ENCODE measurements around the gene ZFP90.
"Not testable (repeated sequence)": the region's sequence is repeated elsewhere in the genome, so short reads cannot be mapped to it uniquely, and the experiment has no call there.

Gene ZFP90

GRCh38 chr16:68553186-68553585, 14.1 kb downstream of the ZFP90 start:
- TF ChIP-seq, protein P1, sequence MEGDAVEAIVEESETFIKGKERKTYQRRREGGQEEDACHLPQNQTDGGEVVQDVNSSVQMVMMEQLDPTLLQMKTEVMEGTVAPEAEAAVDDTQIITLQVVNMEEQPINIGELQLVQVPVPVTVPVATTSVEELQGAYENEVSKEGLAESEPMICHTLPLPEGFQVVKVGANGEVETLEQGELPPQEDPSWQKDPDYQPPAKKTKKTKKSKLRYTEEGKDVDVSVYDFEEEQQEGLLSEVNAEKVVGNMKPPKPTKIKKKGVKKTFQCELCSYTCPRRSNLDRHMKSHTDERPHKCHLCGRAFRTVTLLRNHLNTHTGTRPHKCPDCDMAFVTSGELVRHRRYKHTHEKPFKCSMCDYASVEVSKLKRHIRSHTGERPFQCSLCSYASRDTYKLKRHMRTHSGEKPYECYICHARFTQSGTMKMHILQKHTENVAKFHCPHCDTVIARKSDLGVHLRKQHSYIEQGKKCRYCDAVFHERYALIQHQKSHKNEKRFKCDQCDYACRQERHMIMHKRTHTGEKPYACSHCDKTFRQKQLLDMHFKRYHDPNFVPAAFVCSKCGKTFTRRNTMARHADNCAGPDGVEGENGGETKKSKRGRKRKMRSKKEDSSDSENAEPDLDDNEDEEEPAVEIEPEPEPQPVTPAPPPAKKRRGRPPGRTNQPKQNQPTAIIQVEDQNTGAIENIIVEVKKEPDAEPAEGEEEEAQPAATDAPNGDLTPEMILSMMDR (IDR thresholded peaks at IDR 0.05; ENCODE audit: low read depth, low read length) = no peak
- H3K4me3 ChIP-seq (ENCODE audit: low read depth, low read length) = no peak overlapping the region

DNA sequence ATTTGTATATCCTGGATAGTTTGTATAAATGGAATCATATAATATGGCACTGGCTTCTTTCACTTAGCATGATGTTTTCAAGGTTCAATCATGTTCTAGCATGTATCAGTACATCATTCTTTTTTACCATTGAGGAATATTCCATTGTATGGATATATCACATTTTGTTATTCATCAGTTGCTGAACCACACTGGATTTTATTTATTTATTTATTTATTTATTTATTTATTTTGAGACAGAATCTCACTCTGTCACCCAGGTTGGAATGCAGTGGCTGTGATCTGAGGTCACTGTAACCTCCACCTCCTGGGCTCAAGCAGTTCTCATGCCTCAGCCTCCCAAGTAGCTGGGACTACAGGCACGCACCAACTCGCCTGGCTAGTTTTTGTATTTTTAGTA, 21.2 kb downstream of the ZFP90 start:
- not testable (repeated sequence) for H3K4me3 ChIP-seq (ENCODE audit: low read depth, low read length)

GRCh38 chr16:68563631-68564381, 24.7 kb downstream of the ZFP90 start:
- TF ChIP-seq, protein P1 (IDR thresholded peaks at IDR 0.05; ENCODE audit: low read depth, low read length) = no peak

GRCh38 chr16:68564382-68564985, 25.4 kb downstream of the ZFP90 start:
- no peak overlapping the region for H3K4me3 ChIP-seq (ENCODE audit: low read depth, low read length)
- TF ChIP-seq, protein P1 (IDR thresholded peaks at IDR 0.05; ENCODE audit: low read depth, low read length) = no peak

More at GRCh38 chr16:68563631-68564381, 24.7 kb downstream of the ZFP90 start:
- H3K4me3 ChIP-seq (ENCODE audit: low read depth, low read length) = no peak overlapping the region

DNA sequence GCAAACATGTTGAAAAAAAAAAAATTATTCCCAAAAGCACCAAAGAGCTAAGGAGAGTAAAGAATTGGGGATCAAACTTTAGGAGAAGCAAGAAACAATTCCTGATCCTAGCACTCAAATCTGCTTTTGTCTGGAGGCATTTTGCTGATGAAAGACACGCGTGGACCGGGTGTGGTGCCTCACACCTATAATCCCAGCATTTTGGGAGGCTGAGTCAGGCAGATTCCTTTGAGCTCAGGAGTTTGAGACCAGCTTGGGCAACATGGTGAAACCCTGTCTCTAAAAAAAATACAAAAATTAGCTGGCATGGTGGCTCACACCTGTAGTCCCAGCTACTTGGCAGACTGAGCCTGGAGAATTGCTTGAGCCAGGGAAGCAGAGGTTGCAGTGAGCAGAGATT, 35.4 kb downstream of the ZFP90 start:
- TF ChIP-seq, protein P1 (IDR thresholded peaks at IDR 0.05; ENCODE audit: low read depth, low read length) = no peak
- no peak overlapping the region for H3K4me3 ChIP-seq (ENCODE audit: low read depth, low read length)

- TF ChIP-seq, protein P1 (IDR thresholded peaks at IDR 0.05; ENCODE audit: low read depth, low read length) = no peak
- H3K4me3 ChIP-seq (ENCODE audit: low read depth, low read length) = no peak overlapping the region
Measured at GRCh38 chr16:68575082-68575481, 36.0 kb downstream of the ZFP90 start.

DNA sequence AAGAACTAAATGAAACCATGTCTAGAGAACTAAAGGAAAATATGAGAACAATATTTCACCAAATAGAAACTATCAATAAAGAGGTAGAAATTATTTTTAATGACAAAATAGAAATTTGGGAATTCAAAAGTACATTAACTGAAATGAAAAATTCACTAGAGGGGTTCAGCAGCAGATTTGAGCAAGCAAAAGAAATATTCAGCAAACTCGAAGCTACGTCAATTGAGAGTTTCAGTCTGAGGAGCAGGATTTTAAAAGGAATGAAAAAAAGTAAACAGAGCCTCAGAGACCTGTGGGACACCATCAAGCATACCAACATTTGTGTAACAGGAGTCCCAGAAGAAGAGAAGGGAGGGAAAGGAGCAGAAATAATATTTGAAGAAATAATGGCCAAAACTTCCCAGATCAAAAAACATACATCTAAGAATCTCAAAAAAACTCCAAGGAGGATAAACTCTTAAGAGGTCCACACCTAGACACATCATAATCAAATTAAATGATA, 38.3 kb downstream of the ZFP90 start:
- no peak overlapping the region for H3K4me3 ChIP-seq (ENCODE audit: low read depth, low read length)
- TF ChIP-seq, protein P1 (IDR thresholded peaks at IDR 0.05; ENCODE audit: low read depth, low read length) = no peak

All from WI38 (cell line).